Caco-2 (cell line): Measurements from ENCODE around the gene NKX1-2. TPM values are rescaled to one million over a fixed set of nuclear protein-coding genes. Genes with fewer than 3 reads are reported as not detected.

ENCODE experiments used
- BruUV-seq: library from RNA; stranded (reverse); fragments of 400-500 nt; replicated peaks from 2 replicates; lab custom pipeline; 2021; lab: Mats Ljungman, UMichigan
- CTCF ChIA-PET: fragments of 300-600 bp; sonication (Branson Sonifier 250); formaldehyde crosslinking; loops from one replicate; lab custom pipeline; 2022; ENCODE audit warnings: antibody characterized with exemption; lab: Charles Lee
- POLR2A ChIA-PET: fragments of 300-600 bp; sonication (Branson Sonifier 250); formaldehyde crosslinking; loops from one replicate; lab custom pipeline; 2022; ENCODE audit warnings: antibody characterized with exemption; lab: Charles Lee
- DNase-seq, 2 experiments: peaks; one replicate each; pipeline versions ENCODE4 v3.0.0 to v3.0.0-alpha.2; 2020 to 2022
- H3K27me3 ChIP-seq: replicated peaks from 2 replicates; pipeline ENCODE4 v1.6.0; 2011; ENCODE audit warnings: low read length; ENCODE audit not compliant: control insufficient read depth, insufficient read depth
- H3K36me3 ChIP-seq: 2 replicates; pipeline ENCODE4 v1.5.1; 2011; ENCODE audit warnings: low read length; ENCODE audit not compliant: control insufficient read depth, insufficient read depth
- H3K4me1 ChIP-seq: fragments of 250-450 bp; sonication (Bioruptor Pico); 2 replicates; pipeline ENCODE4 v1.5.1; 2020; ENCODE audit warnings: mild to moderate bottlenecking
- H3K4me3 ChIP-seq: 2 replicates; pipeline ENCODE4 v1.5.1; 2011; ENCODE audit warnings: low read depth, mild to moderate bottlenecking, control low read depth, low read length
- H3K9me3 ChIP-seq: fragments of 250-450 bp; sonication (Bioruptor Pico); 2 replicates; pipeline ENCODE4 v1.5.1; 2020; ENCODE audit warnings: mild to moderate bottlenecking, moderate library complexity
- H3K27ac Mint-ChIP-seq: one replicate; pipeline ENCODE4 v1.8.0; 2022; ENCODE audit warnings: mixed read lengths; ENCODE audit not compliant: unreplicated experiment
- H3K27me3 Mint-ChIP-seq: one replicate; pipeline ENCODE4 v1.8.0; 2022; ENCODE audit warnings: mixed read lengths; ENCODE audit not compliant: insufficient read depth, unreplicated experiment
- H3K36me3 Mint-ChIP-seq: one replicate; pipeline ENCODE4 v1.8.0; 2022; ENCODE audit warnings: mild to moderate bottlenecking, mixed read lengths; ENCODE audit not compliant: insufficient read depth, unreplicated experiment
- H3K4me1 Mint-ChIP-seq: one replicate; pipeline ENCODE4 v1.8.0; 2022; ENCODE audit warnings: low read depth, mixed read lengths; ENCODE audit not compliant: unreplicated experiment
- H3K4me3 Mint-ChIP-seq: one replicate; pipeline ENCODE4 v1.8.0; 2022; ENCODE audit warnings: mild to moderate bottlenecking, moderate library complexity, mixed read lengths; ENCODE audit not compliant: unreplicated experiment
- H3K9me3 Mint-ChIP-seq: one replicate; pipeline ENCODE4 v1.8.0; 2022; ENCODE audit warnings: mixed read lengths; ENCODE audit not compliant: unreplicated experiment
- CTCF ChIP-seq, 2 experiments: fragments of 200-600 bp in 1 of 2; IDR thresholded peaks; 1 replicate in 1 of 2; 2 replicates in 1 of 2; pipeline versions ENCODE4 v1.5.1 to v1.8.0; 2011 to 2022; ENCODE audit warnings: antibody characterized with exemption in 1 of 2, control low read depth in 1 of 2, inconsistent platforms in 1 of 2, low read depth in 1 of 2, low read length in 1 of 2, mild to moderate bottlenecking in 1 of 2, moderate library complexity in 1 of 2; ENCODE audit not compliant: insufficient read depth in 1 of 2, severe bottlenecking in 1 of 2, unreplicated experiment in 1 of 2
- intact Hi-C: fragments of 100-400 bp; cut with micrococcal nuclease; formaldehyde crosslinking; loops from one replicate; pipeline ENCODE4 v1.10.0; 2022; ENCODE audit not compliant: unreplicated experiment
- total RNA-seq: library from RNA; stranded (reverse); gene quantifications from 2 replicates; pipeline ENCODE4 v1.2.3, GENCODE V29; 2022

Gene NKX1-2
- total RNA-seq, 1 experiment from 2014 or later, result 2.8 TPM

- H3K27me3 Mint-ChIP-seq, result no peaks in the 10 kb centered on the region
- no peaks in the 10 kb centered on the region for H3K4me1 Mint-ChIP-seq
- no peak for TF ChIP-seq CTCF (IDR thresholded peaks at IDR 0.05; ENCODE audit: insufficient read depth in 1 of 2, low read depth in 1 of 2, low read length in 1 of 2, severe bottlenecking in 1 of 2, unreplicated experiment in 1 of 2)
- Histone ChIP-seq H3K9me3 (peaks cover 4% of the 10 kb centered on the region; the same call in 1 of the 2 replicates), H3K4me3 (no peak overlapping the region), H3K27me3 (no peaks in the 10 kb centered on the region), H3K4me1 (peaks cover 3% of the 10 kb centered on the region; the same call in 1 of the 2 replicates), H3K36me3 (no peaks in the 10 kb centered on the region)
- DNase-seq, result no peak
- H3K4me3 Mint-ChIP-seq, result no peak overlapping the region
- no peaks in the 10 kb centered on the region for H3K36me3 Mint-ChIP-seq
- no peak overlapping the region for H3K27ac Mint-ChIP-seq
- BruUV-seq, result no TSS peak
- ChIA-PET POLR2A (no interaction called here), CTCF (no interaction called here)
- intact Hi-C loops, result no loop called here
- no peaks in the 10 kb centered on the region for H3K9me3 Mint-ChIP-seq
These were observed 46.8 kb upstream of the NKX1-2 start for GRCh38 chr10:124496620-124497019.

- Mint-ChIP-seq H3K27me3 (no peaks in the 10 kb centered on the region), H3K36me3 (no peaks in the 10 kb centered on the region), H3K27ac (no peak overlapping the region), H3K4me3 (no peak overlapping the region), H3K4me1 (no peaks in the 10 kb centered on the region), H3K9me3 (no peaks in the 10 kb centered on the region)
- ChIA-PET POLR2A (no interaction called here), CTCF (no interaction called here)
- BruUV-seq, result no TSS peak
- Histone ChIP-seq H3K4me3 (no peak overlapping the region), H3K36me3 (no peaks in the 10 kb centered on the region; the same call in 1 of the 2 replicates), H3K9me3 (peaks cover 4% of the 10 kb centered on the region; the same call in 1 of the 2 replicates), H3K27me3 (no peaks in the 10 kb centered on the region), H3K4me1 (peaks cover 3% of the 10 kb centered on the region; the same call in 1 of the 2 replicates)
- intact Hi-C loops, result no loop called here
- no peak for DNase-seq
- no peak for TF ChIP-seq CTCF (IDR thresholded peaks at IDR 0.05; ENCODE audit: insufficient read depth in 1 of 2, low read depth in 1 of 2, low read length in 1 of 2, severe bottlenecking in 1 of 2, unreplicated experiment in 1 of 2)
These were observed 46.3 kb upstream of the NKX1-2 start for GRCh38 chr10:124496150-124496549.

- H3K4me1 ChIP-seq, result peaks cover 3% of the 10 kb centered on the region; the same call in 1 of the 2 replicates
- H3K9me3 ChIP-seq, result peaks cover under 1% of the 10 kb centered on the region; the same call in 1 of the 2 replicates
- H3K4me3 ChIP-seq, result no peak overlapping the region
- H3K27ac Mint-ChIP-seq, result no peak overlapping the region
- H3K36me3 ChIP-seq, result no peaks in the 10 kb centered on the region; the same call in 1 of the 2 replicates
- H3K4me1 Mint-ChIP-seq, result no peaks in the 10 kb centered on the region
- no peak overlapping the region for H3K4me3 Mint-ChIP-seq
- intact Hi-C loops, result no loop called here
- ChIA-PET POLR2A (no interaction called here), CTCF (interaction anchor here (0.7 kb wide), 1 partner anchor 501 kb away, joined by 3 read pairs; no protein-coding TSS in a partner anchor)
- DNase-seq, result no peak
- no TSS peak for BruUV-seq
- no peaks in the 10 kb centered on the region for H3K36me3 Mint-ChIP-seq
- no peak for TF ChIP-seq CTCF (IDR thresholded peaks at IDR 0.05; ENCODE audit: insufficient read depth in 1 of 2, low read depth in 1 of 2, low read length in 1 of 2, severe bottlenecking in 1 of 2, unreplicated experiment in 1 of 2)
- H3K9me3 Mint-ChIP-seq, result no peaks in the 10 kb centered on the region
- no peaks in the 10 kb centered on the region for H3K27me3 ChIP-seq
- H3K27me3 Mint-ChIP-seq, result no peaks in the 10 kb centered on the region
These were observed 45.9 kb upstream of the NKX1-2 start for GRCh38 chr10:124495725-124496124.
